ENCODE data around the gene DDOST. TPM values are rescaled to one million over a fixed set of nuclear protein-coding genes. Genes with fewer than 3 reads are reported as not detected.

DDOST gene
- polyA plus RNA-seq (2014; cell fraction: cytosol; rRNA removed), result 200 and 212 TPM in 2 replicates
- 44.0 and 54.7 TPM in 2 replicates for polyA plus RNA-seq (2014; cell fraction: nucleus; rRNA removed)

GRCh38 chr1:20661207-20662109 lies at the start of gene DDOST:
DDOST (minus strand) TSS chr1:20661369; CDS start chr1:20661350, 19 bp downstream.
- DNase-seq (ENCODE audit: low spot score), result peak; percentile 98

GRCh38 chr1:20710469-20711284 lies 49.5 kb upstream of the DDOST start:
- DNase-seq (ENCODE audit: low spot score), result no peak

GRCh38 chr1:20709868-20710267 lies 48.7 kb upstream of the DDOST start:
- DNase-seq (ENCODE audit: low spot score), result no peak

DNA sequence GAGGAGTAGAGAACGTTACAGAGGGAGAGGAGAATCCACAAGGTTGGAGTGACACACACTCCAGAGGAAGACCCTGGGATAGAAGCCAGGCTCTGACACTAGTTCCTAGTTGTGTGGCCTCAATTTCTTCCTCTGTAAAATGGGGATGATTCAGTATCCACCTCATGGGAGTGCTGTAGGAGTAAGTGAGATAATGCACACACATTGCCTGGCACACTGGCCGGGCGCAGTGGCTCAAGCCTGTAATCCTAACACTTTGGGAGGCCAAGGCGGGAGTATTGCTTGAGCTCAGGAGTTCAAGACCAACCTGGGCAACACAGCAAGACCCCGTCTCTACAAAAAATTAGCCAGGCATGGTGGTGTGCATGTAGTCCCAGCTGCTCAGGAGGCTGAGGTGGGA lies 47.7 kb upstream of the DDOST start:
- DNase-seq (ENCODE audit: low spot score), result no peak

DNA sequence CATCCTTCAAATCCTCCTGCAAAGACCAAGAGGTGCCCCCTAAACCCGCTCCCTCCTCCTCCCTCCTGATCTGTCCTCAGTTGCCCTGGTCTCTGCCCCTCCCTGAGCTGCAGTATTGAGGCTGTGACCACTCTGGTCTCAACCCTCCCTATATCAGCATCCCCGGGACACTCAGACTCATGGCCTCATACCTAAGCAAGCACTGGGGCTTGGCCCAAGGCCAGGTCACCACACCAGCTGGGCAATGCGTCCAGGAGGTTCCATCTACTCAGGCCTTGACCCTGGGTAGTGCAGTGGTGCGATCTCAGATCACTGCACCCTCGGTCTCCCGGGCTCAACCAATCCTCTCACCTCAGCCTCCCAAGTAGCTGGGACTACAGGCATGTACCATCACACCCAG lies 46.9 kb upstream of the DDOST start:
- DNase-seq (ENCODE audit: low spot score), result no peak

DNA sequence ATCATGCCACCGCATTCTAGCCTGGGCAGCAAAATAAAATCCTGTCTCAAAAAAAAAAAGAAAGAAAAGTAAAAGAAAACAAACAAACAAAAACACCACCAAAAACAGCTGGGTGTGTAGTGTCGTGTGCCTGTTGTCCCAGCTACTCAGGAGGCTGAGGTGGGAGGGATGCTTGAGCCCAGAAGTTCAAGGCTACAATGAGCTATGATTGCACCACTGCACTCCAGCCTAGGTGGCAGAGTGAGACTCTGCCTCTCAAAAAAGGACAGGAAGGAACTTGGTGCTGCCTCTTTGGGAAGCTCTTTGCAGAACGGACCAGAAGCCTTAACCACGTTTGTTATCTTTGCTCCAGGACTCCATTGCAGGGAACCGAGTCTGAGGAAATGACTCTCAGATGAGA lies 45.7 kb upstream of the DDOST start:
- no peak for DNase-seq (ENCODE audit: low spot score)

GRCh38 chr1:20705203-20705755 lies 44.1 kb upstream of the DDOST start:
- no peak for DNase-seq (ENCODE audit: low spot score)

DNA sequence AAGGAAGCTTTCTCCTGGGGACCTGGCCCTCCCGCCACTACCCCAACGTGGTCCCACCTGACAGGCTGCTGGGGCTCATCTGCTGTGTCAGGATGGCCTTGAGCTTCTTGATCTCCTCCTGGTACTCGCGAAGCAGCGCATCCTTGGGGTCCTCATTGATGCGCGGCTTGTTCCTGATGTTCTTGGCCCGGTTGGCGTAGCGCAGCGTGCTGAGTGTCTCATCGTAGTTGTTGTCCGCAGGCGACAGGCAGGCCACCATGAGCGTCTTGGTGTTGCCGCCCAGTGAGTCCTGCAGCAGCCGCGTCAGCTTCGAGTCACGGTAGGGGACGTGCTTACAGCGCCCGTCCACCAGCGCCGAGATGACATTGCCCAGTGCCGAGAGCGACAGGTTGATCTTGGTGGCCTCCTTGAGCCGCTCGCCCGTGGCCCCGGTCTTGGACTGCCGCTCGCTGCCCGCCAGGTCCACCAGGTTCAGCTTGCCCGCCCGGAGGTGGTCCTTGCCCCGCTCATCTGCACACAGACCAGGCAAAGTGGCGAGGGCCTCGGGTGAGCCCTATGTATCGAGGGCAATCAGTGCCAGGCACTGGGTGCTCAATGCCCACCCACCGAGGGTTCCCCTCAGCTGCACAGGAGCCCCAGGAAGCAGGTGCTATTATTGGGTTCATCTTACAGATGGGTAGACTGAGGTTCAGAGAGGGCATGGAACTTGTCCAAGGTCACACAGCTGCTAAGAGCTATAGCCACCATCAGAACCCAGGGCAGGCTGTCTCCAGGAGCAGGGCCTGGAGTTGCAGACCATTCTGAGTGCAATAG lies 43.4 kb upstream of the DDOST start:
- no peak for DNase-seq (ENCODE audit: low spot score)

DNA sequence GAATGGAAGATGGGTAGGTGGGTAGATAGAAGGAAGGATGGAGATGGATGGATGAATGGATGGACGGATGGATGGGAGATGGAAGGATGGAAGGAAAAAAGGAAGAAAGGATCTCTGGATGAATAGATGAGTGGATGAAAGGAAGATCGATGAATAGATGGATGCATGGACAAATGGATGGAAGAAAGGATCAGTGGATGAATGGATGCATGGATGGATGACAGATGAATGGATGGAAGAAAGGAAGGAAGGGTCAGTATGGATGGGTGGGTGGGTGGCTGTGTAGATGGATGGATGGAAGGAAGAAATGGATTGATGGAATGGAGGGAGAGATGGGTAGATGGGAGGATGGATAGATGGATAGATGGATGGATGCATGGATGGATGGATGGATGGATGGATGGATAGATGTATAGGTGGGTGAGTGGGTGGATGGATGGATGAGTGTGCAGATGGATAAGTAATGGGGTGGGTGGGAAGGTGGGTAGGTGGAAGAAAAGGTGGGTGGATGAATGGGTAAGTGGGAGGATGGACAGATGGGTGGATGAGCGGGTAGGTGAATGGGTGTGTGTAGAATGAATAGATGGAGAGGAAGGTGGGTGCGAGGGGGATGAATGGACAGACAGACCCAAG lies 42.1 kb upstream of the DDOST start:
- DNase-seq (ENCODE audit: low spot score), result no peak

- DNase-seq (ENCODE audit: low spot score), result no peak
These were observed 41.2 kb upstream of the DDOST start for GRCh38 chr1:20702416-20702815.

GRCh38 chr1:20701847-20702246 lies 40.7 kb upstream of the DDOST start:
- no peak for DNase-seq (ENCODE audit: low spot score)

DNA sequence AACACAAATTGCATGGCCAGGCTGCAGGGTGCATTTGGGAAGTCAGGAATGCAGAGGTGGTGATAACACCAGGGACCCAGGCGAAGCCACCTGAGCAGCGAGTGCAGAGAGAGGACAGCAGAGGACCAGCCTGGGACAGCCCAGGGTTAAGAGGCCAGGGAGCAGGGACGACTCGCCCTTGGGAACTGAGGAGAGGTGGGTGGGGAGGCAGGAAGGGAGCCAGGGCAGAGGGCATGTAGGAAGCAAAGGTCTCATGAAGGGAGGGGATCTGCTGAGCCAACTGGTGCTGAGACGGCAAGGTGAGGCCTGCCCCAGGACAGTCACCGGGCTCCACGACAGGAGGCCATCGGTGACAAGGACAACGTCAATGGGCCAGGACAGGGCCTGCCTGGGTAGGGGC lies 40.3 kb upstream of the DDOST start:
- DNase-seq (ENCODE audit: low spot score), result no peak

DNA sequence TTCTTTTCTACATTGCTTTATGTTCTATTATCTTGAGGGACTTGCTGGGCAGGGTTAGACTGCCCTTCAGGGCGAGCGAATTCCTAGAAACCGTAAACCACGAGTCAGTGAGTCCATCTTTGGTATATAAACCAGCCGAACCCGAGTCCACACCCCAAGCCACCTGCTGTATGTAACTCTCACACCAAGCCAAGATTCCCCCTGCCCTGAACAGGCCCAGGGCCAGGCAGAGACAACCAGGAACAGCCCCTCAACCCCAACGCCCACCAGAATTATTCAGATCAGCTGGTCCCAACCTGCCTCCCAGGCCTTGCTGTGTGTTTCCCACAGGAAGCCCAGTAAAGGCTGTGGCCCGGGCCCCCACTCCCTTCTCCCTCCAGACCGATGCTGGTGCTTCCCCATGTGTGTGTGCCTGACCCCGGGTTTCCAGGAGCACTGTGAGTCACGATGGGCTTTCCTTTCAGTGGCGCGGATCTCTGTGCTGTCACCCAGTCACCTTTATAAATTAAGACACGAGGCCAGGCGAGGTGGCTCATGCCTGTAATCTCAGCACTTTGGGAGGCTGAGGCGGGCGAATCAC lies 39.6 kb upstream of the DDOST start:
- DNase-seq (ENCODE audit: low spot score), result no peak

GRCh38 chr1:20699558-20699957 lies 38.4 kb upstream of the DDOST start:
- DNase-seq (ENCODE audit: low spot score), result no peak

- no peak for DNase-seq (ENCODE audit: low spot score)
These were observed 37.2 kb upstream of the DDOST start for GRCh38 chr1:20698195-20698910.

GRCh38 chr1:20697563-20697962 lies 36.4 kb upstream of the DDOST start:
- no peak for DNase-seq (ENCODE audit: low spot score)

GRCh38 chr1:20696397-20697333 lies 35.5 kb upstream of the DDOST start:
- peak; percentile 92 for DNase-seq (ENCODE audit: low spot score)

DNA sequence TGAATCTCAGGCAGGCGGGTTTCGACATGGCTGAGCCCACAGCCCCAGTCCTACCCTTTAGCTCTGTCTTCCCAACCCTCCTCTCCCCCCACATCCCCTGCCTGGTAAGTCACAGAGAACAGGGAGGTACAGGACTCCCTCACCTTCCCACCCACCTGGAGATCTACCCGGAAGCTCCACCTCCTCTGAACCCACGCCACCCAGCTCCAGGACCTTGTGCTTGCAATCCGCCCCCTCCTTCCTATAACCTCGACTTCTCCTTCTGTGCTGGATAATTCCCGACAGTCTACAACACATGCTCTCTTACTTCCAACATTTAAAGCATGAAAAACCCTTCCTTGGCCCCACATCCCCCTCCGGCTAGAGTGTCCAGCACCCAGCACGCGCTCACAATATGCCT lies 34.3 kb upstream of the DDOST start:
- no peak for DNase-seq (ENCODE audit: low spot score)

DNA sequence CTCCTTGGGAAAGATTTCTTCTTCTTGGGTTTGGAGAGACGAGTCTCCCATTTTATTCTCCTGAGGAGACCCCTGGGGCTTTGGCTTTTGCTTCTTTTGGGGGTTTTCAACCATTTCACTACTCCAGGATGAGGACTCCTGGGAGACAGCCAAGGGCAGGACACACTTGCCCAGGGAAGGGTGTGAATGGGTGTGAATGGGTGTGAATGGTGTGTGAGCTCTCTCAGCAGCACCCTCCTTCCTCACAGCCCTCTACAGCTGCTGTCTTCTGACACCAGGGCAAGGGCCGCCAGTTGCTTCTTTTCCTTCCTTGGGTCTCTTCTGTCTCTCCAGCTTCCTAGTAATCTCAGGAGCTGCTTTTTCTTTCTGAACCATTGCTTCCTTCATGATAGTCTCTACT lies 32.5 kb upstream of the DDOST start:
- DNase-seq (ENCODE audit: low spot score), result no peak

Measured in SK-N-DZ (cell line).